ENCODE results near the gene B4GALT6. TPM values are rescaled to one million over a fixed set of nuclear protein-coding genes. Genes with fewer than 3 reads are reported as not detected.

B4GALT6 gene
- total and polyA plus RNA-seq, 2 donors (not counting 1 experiment from before 2014, with no cell fraction given) = 1.7 TPM; not detected in 1

DNA sequence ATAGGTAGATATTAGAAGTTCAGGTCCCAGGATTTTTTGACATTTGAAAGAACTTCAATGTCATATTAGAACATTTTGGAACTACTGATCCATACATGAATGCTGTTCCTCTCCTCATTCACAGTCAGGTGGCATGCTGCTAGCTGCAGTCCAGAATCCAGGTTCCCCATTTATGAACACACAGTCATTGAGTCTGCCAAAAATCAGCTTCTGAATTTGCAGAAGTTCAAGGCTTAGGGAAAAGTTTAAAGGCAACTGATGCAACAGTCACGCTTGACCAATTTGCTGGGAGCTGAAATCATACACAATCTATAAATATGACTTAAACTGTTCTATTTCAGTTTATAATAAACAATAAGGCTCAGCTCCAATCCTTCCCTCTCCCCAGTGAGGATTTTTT lies 110.0 kb downstream of the B4GALT6 start:
- no peak overlapping the region for H2AFZ ChIP-seq (ENCODE audit: insufficient read depth, low read depth, low read length, poor library complexity, severe bottlenecking)

More for the DNA sequence above, 110.0 kb downstream of the B4GALT6 start:
- no peak overlapping the region for H3K4me3 ChIP-seq (ENCODE audit: control extremely low read depth in 1 of 5, extremely low read depth in 1 of 5, insufficient read depth in 1 of 5, low read depth in 2 of 5, low read length in 4 of 5)
- no peaks in the 10 kb centered on the region for H3K36me3 ChIP-seq (replicated peaks in 1 of 2; ENCODE audit: control extremely low read depth in 1 of 2, control insufficient read depth in 1 of 2, extremely low read depth in 1 of 2, insufficient read depth in 2 of 2, low read length in 1 of 2)
- TF ChIP-seq EZH2 (IDR thresholded peaks at IDR 0.05; ENCODE audit: borderline replicate concordance, insufficient read depth, low read depth, low read length, poor library complexity, severe bottlenecking) = no peak
- TF ChIP-seq, protein P1, sequence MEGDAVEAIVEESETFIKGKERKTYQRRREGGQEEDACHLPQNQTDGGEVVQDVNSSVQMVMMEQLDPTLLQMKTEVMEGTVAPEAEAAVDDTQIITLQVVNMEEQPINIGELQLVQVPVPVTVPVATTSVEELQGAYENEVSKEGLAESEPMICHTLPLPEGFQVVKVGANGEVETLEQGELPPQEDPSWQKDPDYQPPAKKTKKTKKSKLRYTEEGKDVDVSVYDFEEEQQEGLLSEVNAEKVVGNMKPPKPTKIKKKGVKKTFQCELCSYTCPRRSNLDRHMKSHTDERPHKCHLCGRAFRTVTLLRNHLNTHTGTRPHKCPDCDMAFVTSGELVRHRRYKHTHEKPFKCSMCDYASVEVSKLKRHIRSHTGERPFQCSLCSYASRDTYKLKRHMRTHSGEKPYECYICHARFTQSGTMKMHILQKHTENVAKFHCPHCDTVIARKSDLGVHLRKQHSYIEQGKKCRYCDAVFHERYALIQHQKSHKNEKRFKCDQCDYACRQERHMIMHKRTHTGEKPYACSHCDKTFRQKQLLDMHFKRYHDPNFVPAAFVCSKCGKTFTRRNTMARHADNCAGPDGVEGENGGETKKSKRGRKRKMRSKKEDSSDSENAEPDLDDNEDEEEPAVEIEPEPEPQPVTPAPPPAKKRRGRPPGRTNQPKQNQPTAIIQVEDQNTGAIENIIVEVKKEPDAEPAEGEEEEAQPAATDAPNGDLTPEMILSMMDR (IDR thresholded peaks at IDR 0.05) = no peak
- no peaks in the 10 kb centered on the region for H3K4me1 ChIP-seq (ENCODE audit: control insufficient read depth in 2 of 2, insufficient read depth in 2 of 2, low read length in 2 of 2)
- Mint-ChIP-seq H3K27me3 (no peaks in the 10 kb centered on the region), H3K4me1 (no peaks in the 10 kb centered on the region), H3K4me3 (no peak overlapping the region), H3K27ac (no peak overlapping the region), H3K9me3 (ENCODE audit: insufficient read depth) (no peaks in the 10 kb centered on the region)
- DNase-seq = no peak
- H3K27me3 ChIP-seq (replicated peaks in 1 of 4; ENCODE audit: control extremely low read depth in 1 of 4, control insufficient read depth in 3 of 4, insufficient read depth in 4 of 4, low read length in 3 of 4) = no peaks in the 10 kb centered on the region
- no CpG with 5 or more reads among the region's 1 CpG for WGBS (ENCODE audit: insufficient coverage)
- no peaks in the 10 kb centered on the region for H3K9me3 ChIP-seq (ENCODE audit: control extremely low read depth in 1 of 3, control insufficient read depth in 2 of 3, insufficient read depth in 1 of 3, low read length in 2 of 3)
- H4K20me1 ChIP-seq (ENCODE audit: control insufficient read depth, insufficient read depth, low read length, poor library complexity, severe bottlenecking) = no peaks in the 10 kb centered on the region
- ChIA-PET POLR2A (no interaction called here), CTCF (interaction anchor here (1.3 kb wide), 1 partner anchor 147 kb away, joined by 3 read pairs; no protein-coding TSS in a partner anchor)
- intact Hi-C loops (cut with micrococcal nuclease) = no loop called here
- H3K4me2 ChIP-seq (replicated peaks; ENCODE audit: low read depth, low read length, poor library complexity, severe bottlenecking) = no peak overlapping the region
- H3K79me2 ChIP-seq (ENCODE audit: control insufficient read depth, insufficient read depth, low read length) = no peaks in the 10 kb centered on the region
- ATAC-seq (ENCODE audit: low read depth) = no peak
- no peak overlapping the region for H3K27ac ChIP-seq (ENCODE audit: low read length in 2 of 2)
- H3K9ac ChIP-seq (ENCODE audit: low read length) = no peak overlapping the region

Other genes with a start within 250 kb of the B4GALT6 start
- not detected in 2 replicates for gene DSG3, start 236.8 kb downstream of the B4GALT6 start, total RNA-seq
- not detected in 2 replicates for gene DSG3, start 236.8 kb downstream of the B4GALT6 start, polyA plus RNA-seq
- not detected in 2 replicates for gene DSG2, start 186.4 kb downstream of the B4GALT6 start, total RNA-seq
- not detected in 2 replicates for gene DSG2, start 186.4 kb downstream of the B4GALT6 start, polyA plus RNA-seq
- gene TTR, start 92.7 kb downstream of the B4GALT6 start, total RNA-seq = not detected in 2 replicates
- gene TTR, start 92.7 kb downstream of the B4GALT6 start, polyA plus RNA-seq = not detected in 2 replicates
- not detected in 2 replicates for gene SLC25A52, start 76.3 kb upstream of the B4GALT6 start, total RNA-seq
- gene SLC25A52, start 76.3 kb upstream of the B4GALT6 start, polyA plus RNA-seq = 0.07 TPM in 1 of 2 replicates, not detected in the other